ENCODE measurements around the gene EPS8L3.

DNA sequence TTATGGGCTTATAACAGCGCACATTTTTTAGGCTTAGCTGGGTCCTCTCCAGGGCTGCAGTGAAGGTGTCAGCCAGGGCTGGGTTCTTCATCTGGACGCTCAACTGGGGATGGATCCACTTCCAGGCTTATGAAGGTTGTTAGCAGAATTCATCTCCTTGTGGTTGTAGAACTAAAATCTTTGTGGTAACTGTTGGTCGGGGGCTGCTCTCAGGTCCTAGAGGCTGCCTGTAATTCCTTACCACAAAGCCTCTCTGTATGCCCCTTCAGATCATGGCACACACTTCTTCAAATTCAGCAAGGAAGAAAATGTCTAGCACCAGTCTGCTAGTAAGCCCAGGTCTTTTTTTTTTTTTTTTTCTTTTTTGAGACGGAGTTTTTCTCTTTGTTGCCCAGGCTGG is 40.9 kb upstream of the EPS8L3 start:
- TF ChIP-seq POLR2A (IDR thresholded peaks at IDR 0.05; ENCODE audit: low read depth, low read length) (no peak), MXI1 (IDR thresholded peaks at IDR 0.05; ENCODE audit: borderline replicate concordance, low read depth, low read length) (no peak), SMC3 (IDR thresholded peaks at IDR 0.05; ENCODE audit: low read depth, low read length) (no peak), MAFK (IDR thresholded peaks at IDR 0.05; ENCODE audit: low read depth, low read length) (no peak), FOS (IDR thresholded peaks at IDR 0.05; ENCODE audit: low read depth, low read length) (no peak), NFE2L2 (IDR thresholded peaks at IDR 0.05; ENCODE audit: low read depth, low read length) (no peak), CEBPB (IDR thresholded peaks at IDR 0.05; ENCODE audit: low read depth, low read length) (no peak), RCOR1 (IDR thresholded peaks at IDR 0.05; ENCODE audit: insufficient replicate concordance, low read length) (no peak), RAD21 (IDR thresholded peaks at IDR 0.05; ENCODE audit: low read length) (no peak), RFX5 (IDR thresholded peaks at IDR 0.05; ENCODE audit: low read depth, low read length) (no peak), MAZ (IDR thresholded peaks at IDR 0.05; ENCODE audit: borderline replicate concordance, low read depth, low read length) (no peak)
- TF ChIP-seq, protein P1, sequence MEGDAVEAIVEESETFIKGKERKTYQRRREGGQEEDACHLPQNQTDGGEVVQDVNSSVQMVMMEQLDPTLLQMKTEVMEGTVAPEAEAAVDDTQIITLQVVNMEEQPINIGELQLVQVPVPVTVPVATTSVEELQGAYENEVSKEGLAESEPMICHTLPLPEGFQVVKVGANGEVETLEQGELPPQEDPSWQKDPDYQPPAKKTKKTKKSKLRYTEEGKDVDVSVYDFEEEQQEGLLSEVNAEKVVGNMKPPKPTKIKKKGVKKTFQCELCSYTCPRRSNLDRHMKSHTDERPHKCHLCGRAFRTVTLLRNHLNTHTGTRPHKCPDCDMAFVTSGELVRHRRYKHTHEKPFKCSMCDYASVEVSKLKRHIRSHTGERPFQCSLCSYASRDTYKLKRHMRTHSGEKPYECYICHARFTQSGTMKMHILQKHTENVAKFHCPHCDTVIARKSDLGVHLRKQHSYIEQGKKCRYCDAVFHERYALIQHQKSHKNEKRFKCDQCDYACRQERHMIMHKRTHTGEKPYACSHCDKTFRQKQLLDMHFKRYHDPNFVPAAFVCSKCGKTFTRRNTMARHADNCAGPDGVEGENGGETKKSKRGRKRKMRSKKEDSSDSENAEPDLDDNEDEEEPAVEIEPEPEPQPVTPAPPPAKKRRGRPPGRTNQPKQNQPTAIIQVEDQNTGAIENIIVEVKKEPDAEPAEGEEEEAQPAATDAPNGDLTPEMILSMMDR (conservative IDR thresholded peaks at IDR 0.05; ENCODE audit: low read depth, low read length), result no peak
- TF ChIP-seq, protein P2, sequence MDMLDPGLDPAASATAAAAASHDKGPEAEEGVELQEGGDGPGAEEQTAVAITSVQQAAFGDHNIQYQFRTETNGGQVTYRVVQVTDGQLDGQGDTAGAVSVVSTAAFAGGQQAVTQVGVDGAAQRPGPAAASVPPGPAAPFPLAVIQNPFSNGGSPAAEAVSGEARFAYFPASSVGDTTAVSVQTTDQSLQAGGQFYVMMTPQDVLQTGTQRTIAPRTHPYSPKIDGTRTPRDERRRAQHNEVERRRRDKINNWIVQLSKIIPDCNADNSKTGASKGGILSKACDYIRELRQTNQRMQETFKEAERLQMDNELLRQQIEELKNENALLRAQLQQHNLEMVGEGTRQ (IDR thresholded peaks at IDR 0.05; ENCODE audit: low read depth, low read length), result no peak
- TF ChIP-seq, protein P3, sequence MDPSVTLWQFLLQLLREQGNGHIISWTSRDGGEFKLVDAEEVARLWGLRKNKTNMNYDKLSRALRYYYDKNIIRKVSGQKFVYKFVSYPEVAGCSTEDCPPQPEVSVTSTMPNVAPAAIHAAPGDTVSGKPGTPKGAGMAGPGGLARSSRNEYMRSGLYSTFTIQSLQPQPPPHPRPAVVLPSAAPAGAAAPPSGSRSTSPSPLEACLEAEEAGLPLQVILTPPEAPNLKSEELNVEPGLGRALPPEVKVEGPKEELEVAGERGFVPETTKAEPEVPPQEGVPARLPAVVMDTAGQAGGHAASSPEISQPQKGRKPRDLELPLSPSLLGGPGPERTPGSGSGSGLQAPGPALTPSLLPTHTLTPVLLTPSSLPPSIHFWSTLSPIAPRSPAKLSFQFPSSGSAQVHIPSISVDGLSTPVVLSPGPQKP (IDR thresholded peaks at IDR 0.05; ENCODE audit: borderline replicate concordance, low read depth, low read length), result no peak

Data from IMR-90 (cell line).